ENCODE measurements around the gene COL27A1.

COL27A1 gene

DNA sequence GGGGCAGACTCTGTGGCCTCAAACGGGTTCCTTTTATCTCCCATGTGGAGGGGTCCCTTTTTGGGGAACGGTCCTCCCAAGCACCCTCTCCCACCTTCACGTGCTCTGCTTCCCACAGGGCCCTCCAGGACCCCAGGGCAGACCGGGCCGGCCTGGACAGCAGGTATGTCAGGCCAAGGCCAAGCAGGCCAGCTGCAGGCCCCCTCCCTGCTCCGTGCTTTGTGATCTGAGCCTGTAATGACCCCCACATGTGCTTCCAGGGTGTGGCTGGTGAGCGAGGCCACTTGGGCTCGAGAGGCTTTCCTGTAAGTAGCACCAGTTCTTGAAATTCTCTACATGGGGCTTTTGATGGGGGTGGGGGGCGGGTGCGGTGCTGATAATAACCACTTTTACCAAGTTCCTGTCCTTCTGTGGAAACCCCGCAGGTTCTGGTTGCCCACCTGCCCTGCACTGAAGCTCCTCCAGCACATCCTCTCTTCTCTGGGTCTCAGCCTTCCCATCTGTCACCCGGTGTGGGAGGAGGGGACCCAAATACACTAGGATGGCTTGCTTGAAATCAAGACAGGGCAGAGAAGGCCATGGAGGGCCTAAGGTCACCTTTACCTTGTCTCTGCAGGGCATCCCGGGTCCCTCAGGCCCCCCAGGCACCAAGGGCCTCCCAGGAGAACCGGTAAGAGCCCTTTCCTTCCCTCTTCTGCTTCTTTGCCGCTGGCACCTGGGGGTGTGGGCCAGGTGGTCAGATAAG is 109.6 kb downstream of the COL27A1 start:
- TF ChIP-seq, protein P1, sequence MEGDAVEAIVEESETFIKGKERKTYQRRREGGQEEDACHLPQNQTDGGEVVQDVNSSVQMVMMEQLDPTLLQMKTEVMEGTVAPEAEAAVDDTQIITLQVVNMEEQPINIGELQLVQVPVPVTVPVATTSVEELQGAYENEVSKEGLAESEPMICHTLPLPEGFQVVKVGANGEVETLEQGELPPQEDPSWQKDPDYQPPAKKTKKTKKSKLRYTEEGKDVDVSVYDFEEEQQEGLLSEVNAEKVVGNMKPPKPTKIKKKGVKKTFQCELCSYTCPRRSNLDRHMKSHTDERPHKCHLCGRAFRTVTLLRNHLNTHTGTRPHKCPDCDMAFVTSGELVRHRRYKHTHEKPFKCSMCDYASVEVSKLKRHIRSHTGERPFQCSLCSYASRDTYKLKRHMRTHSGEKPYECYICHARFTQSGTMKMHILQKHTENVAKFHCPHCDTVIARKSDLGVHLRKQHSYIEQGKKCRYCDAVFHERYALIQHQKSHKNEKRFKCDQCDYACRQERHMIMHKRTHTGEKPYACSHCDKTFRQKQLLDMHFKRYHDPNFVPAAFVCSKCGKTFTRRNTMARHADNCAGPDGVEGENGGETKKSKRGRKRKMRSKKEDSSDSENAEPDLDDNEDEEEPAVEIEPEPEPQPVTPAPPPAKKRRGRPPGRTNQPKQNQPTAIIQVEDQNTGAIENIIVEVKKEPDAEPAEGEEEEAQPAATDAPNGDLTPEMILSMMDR (IDR thresholded peaks at IDR 0.05; ENCODE audit: low read depth, low read length) = no peak
- DNase-seq (ENCODE audit: extremely low read depth, low read depth) = no peak

DNA sequence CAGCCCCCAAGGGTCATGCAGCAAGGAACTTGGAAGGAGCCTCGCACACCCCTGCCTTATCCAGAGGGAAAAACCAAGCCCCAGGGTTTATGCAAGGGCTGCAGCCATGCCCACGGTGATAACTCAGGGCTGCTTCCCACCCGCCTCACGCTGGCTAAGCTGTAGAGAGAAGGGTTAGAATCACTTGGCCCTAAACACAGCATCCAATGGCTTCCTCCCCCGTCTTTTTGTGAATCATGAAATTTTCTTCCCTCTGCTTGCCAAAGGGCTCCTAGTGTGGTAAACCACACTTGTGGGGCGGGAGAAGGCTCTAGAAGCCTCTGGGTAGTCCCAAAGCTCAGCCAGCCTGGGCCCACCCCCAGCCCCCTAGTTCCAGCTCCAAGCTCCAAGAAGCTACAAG is 111.6 kb downstream of the COL27A1 start:
- TF ChIP-seq, protein P1 (IDR thresholded peaks at IDR 0.05; ENCODE audit: low read depth, low read length) = no peak
- no peak for DNase-seq (ENCODE audit: extremely low read depth, low read depth)

DNA sequence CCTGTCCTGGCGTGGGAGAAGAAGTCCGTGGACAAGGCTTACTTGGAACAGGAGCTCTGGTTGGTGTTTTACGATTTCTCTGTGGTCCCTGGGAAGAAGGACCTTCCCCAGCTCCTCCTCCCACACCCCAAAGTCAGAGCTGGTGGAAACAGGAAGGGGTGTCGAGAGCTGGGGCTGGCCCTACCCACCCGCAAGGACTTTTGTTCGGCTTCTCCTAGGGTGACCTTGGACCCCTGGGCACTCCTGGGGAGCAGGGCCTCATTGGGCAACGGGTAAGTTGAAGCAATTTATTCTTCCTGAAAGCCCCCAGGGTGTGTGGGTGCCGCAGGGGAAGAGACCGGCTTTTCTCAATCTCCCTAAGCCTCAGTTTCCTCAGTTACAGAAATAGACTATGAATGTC is 113.7 kb downstream of the COL27A1 start:
- TF ChIP-seq, protein P1 (IDR thresholded peaks at IDR 0.05; ENCODE audit: low read depth, low read length) = no peak
- no peak for DNase-seq (ENCODE audit: extremely low read depth, low read depth)

DNA sequence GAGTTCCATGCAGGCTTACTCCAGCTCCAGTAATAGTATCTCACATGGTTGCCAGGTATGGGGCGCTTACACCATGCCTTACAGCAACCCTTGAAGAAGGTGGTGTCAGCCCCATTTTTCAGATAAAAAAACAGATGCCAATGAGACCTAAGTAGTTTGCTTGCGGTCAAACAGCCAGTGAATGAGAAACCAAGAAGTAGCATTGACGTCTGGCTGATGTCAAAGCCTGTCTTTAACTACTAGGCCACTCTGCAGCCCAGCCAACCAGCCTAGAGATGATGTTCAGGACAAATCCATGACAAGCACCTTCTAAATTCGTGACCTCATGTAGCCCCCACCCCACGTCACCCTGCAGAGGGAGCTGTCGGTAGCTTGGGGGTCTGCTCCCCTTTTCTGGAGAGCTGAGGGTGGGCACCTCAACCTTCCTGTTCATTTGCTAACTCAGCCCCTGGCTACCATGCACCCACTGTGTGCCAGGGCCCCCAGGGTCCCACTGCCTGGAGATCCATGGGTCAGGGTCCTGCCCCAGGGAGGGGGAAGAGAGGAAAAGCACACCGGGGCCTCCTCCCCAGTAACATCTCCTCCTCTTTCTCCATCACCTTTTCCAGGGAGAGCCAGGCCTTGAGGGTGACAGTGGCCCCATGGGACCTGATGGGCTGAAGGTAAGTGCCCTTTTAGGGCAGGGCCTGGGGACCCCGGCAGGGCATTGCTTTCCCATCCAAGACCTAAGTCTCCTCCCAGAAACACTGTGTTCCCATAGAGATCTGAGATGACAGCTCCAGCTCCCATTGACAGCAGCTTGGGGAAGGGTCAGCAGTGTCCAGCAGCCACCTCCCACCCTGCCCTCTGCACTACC is 115.0 kb downstream of the COL27A1 start:
- TF ChIP-seq, protein P1 (IDR thresholded peaks at IDR 0.05; ENCODE audit: low read depth, low read length) = no peak
- DNase-seq (ENCODE audit: extremely low read depth, low read depth) = no peak

DNA sequence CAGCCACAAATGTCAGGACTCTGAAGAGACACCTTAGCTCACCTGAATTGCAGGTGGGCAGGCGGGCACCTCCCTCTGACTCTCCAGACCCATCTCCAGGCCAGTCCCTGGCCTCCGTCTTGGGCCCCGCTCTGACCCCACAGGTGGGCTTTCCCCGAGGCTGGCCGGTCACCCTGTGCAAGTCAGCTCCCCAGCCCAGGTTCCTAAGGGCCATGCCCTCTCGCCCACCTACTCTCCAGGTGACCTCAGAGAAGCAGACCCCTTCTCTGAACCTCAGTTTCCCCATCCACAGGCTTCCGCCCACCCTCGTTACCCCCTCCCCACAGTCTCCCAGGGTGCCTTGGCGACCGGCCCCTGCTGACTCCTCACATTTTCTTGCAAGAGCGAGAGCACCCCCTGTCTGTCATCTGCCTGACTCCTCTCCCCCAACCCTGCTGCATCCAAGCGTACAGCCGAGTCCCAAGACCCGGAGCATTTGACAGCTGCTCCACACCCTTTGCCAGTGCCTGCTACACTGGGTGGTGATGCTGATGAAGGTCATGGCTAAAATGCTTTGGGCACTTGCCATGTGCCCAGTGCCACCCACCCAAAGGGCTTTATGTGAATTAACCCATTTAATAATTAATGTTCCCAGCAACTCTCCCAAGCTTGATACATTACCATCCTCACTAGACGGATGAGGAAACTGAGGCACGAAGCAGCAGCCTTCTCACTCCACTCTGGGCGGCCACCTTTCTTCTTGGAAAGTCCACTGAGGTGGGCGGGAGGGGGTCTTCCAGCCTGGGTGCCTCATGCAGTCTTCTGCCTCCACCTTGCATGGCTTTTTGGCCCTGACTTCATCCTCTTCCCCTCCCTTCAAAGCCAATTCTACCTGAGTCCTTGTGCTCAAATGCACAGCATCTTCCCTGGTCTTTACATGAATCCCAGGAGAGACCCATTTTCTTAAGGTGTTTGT is 116.5 kb downstream of the COL27A1 start:
- no peak for DNase-seq (ENCODE audit: extremely low read depth, low read depth)
- TF ChIP-seq, protein P1 (IDR thresholded peaks at IDR 0.05; ENCODE audit: low read depth, low read length) = peak; percentile 36

DNA sequence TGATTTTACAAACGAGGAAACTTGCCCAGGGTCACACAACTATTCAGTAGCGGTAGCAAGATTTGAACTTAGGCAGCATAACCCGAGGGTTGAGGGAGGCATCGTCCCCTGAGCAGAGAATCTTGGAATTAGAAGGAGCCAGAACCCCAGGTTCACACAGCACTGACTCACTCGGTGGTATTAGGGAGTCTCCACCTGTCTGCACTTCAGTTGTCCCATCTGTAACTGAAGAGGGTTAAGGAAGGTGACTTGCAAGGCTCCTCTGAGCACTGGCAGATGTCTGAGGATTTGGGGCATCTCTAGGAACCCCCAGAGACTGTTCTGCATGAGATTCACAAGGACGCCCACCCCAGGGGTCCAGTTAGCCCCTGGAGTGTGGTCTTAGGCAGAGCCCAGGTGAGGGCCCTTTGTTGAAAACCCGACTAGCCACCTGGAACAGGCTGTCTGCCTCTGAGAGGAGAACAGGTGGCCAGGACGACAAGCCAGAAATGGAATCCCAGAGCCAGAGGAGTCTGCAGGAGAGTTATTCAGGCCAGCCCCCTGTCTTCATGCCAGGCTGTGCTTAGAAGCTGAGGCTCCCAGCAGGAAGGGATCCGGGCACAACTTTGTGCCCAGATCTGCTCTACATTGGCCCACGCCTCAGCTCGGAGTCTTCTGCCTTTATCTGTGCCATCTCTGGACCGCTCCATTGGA is 117.5 kb downstream of the COL27A1 start:
- no peak for DNase-seq (ENCODE audit: extremely low read depth, low read depth)

More for the DNA sequence above, 117.5 kb downstream of the COL27A1 start:
- TF ChIP-seq, protein P1 (IDR thresholded peaks at IDR 0.05; ENCODE audit: low read depth, low read length) = no peak

Data from AG09319 (cell line).